ENCODE data around the gene CACNA2D3.

GRCh38 chr3:54312156-54312899, 190.0 kb downstream of the CACNA2D3 start:
- no peak for TF ChIP-seq EZH2 (IDR thresholded peaks at IDR 0.05; ENCODE audit: borderline replicate concordance, insufficient read depth, low read length, poor library complexity, severe bottlenecking)
- TF ChIP-seq TAF1 (IDR thresholded peaks at IDR 0.05; ENCODE audit: low read depth) = no peak

All from neural cell (in vitro differentiated cells).